GM18867 (cell line): Measurements from ENCODE around the gene UPK3A.
"Not testable (repeated sequence)": the region's sequence is repeated elsewhere in the genome, so short reads cannot be mapped to it uniquely, and the experiment has no call there.

Experiments
- ATAC-seq: cut with Tn5 transposase; IDR thresholded peaks from one replicate; pipeline ENCODE4 v1.9.1; 2021; ENCODE audit warnings: mild to moderate bottlenecking, moderate library complexity; ENCODE audit not compliant: unreplicated experiment

Gene UPK3A

DNA sequence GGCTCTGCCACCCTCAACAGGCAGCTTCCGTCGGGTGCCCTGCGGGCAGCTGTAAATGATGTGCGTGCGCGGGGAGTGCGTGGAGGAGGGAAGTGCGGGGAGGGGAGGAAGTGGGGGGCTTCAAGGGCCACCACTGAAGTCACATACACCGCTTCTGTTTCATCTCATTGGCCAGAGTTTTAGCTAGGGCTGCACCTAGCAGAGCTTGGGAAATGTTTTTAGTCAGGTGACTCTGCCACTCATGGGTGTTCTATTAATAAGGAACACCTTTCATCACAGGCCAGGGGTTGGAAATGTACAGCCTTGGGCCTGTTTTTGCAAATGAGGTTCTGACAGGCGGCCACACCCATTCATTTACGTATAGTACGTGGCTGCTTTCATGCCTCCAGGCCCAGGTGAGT lies 39.6 kb downstream of the UPK3A start:
- no peak for ATAC-seq

DNA sequence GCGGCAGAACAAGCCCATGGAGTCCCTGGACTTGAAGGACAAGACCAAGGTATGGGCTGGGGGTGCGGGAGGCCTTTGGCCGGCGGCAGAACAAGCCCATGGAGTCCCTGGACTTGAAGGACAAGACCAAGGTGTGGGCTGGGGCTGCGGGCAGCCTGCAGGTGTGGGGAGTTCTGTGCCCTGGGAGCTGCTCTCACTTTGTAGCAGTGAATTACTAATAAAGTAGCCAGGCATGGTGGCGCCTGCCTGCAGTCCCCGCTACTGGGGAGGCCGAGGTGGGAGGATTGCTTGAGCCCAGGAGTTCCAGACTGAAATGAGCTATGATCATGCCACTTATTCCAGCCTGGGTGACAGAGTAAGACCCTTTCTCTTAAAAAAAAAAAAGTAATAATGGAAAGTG lies 43.5 kb downstream of the UPK3A start:
- not testable (repeated sequence) for ATAC-seq

DNA sequence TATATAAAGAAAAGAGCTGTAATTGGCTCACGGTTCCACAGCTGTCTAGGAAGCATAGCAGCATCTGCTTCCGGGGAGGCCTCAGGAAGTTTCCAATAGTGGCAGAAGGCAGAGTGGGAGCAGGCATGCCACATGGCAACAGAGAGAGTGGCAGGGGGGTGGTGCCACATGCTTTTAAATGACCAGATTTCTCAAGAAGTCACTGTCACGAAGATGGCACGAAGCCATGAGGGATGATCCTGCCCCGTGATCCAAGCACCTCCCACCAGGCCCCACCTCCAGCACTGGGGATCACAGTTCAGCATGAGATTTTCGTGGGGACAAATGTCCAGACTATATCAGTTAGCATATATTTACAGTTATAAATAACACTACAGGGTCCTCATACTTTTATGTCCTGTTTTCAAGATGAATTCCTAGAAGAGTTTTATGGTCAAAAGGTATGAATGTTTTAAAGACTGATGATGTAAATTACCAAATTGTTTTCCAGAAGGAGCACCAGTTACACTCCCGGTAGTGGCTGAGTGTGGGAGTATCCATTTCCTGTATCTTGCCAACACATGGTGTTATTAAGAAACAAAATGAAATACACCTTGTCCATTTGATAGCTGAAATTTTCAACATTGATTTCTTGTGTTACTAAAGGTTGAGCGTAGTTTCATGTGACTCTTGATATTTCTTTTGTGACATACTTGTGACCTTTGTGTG lies 44.2 kb downstream of the UPK3A start:
- no peak for ATAC-seq

DNA sequence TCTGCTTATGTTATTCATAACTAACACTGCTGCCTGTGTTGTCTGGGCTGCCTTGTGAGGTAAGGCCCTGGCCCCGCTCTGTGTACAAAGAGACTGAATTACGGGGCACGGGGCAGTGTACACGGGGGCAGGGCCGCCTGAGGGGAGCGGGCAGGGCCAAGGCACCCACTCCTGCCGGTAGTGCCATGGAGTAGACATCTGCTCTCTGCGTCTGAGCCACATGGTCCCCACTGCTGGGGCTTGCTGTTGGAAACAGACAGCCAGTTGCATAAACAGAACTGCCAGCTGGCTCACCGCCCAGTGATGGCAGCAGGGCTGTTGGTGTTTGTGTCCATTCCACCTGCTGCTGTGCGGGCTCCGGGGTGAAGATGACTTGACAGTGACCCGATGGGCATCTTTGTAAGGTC lies 44.8 kb downstream of the UPK3A start:
- ATAC-seq: no peak

DNA sequence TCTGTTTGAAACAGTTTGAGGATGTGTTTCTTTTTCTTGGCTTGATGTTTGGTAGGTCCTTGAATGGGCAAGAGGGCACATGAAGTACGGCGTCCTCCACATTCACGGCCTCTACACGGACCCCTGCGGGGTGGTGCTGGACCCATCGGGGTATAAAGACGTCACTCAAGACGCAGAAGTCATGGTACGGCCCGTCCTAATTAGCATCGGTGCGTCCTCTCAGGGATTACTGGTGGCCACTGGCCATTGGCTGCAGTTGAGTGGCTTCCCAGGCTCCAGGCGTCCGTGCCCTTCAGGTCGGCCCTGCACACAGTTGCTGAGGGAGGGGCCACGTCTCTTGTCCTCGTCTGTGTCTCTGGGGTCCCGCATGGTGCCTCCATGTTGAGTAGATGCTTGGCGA lies 45.8 kb downstream of the UPK3A start:
- ATAC-seq: no peak

DNA sequence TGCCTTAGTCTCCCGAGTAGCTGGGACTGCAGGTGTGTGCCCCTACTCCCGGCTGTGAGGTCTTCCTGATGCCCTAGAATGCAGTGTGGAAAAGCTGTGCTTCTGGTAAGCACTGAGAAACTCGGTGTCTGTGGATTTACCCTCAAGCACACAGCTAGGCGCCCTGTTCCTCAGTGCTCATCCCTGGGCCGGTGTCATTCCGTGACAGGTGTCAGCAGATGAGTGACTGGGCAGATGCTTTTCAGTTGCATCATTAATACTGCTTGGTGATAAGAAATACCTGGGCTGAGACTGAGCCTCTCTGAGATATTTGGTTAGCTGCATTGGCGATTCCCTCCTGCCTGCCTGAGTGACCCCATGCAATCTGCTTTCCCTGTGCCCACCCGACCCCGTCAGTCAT lies 46.7 kb downstream of the UPK3A start:
- no peak for ATAC-seq

DNA sequence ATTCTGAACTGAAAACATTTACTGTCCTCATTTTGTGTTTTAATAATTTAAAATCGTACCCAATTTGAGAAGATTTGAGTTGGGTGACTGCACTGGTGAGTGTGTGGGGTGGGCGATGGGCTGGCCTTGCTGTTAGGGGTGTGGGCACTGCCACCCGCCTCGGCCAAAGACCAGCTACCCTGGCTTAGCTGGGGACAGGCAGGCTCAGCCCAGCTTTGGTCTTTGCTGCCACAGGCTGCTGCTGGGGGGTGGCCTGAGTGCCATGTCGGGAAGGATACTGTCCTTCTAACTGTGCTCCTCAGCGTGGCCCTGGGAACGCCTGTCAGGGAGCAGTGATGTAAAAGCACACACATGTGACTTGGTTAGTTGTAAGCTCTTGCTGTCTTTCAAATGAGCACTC lies 47.3 kb downstream of the UPK3A start:
- no peak for ATAC-seq

DNA sequence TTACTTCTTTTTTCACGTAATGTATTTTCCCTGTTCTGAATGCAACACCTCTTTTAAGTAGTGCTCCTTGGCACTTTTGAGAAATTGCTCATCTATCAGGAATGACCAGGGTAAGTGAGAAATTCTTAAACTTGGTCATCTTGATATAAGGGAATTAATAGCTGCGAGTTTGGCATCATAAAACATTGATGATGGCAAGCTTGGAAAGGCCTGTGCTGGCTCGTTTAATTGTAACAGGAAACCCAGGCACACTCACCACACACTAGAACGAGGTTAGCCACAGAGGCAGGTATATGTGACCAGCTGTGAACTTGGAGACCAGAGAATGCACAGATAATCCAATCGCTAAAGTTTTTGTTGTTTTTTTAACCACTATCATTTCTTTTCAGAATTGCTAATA lies 49.3 kb downstream of the UPK3A start:
- ATAC-seq: no peak

DNA sequence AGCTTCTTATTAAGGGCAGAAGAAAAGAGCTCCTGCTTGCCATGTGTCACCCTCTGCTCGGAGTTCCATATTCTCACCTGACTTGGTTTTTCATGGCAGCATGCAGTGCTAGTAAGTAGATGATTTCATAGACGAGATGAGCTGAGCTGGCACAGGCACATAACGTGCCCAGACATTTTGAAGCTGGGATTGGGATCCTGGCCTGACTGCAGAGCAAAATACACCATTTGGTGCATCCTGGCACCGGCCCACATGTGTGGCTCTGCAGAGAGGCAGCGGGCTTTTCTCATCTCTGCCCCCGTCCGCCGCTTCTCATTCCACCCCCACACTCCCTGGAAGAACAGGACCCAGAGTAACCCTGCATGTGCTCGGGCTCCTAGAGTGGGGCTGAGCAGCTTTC lies 49.8 kb downstream of the UPK3A start:
- ATAC-seq: no peak

DNA sequence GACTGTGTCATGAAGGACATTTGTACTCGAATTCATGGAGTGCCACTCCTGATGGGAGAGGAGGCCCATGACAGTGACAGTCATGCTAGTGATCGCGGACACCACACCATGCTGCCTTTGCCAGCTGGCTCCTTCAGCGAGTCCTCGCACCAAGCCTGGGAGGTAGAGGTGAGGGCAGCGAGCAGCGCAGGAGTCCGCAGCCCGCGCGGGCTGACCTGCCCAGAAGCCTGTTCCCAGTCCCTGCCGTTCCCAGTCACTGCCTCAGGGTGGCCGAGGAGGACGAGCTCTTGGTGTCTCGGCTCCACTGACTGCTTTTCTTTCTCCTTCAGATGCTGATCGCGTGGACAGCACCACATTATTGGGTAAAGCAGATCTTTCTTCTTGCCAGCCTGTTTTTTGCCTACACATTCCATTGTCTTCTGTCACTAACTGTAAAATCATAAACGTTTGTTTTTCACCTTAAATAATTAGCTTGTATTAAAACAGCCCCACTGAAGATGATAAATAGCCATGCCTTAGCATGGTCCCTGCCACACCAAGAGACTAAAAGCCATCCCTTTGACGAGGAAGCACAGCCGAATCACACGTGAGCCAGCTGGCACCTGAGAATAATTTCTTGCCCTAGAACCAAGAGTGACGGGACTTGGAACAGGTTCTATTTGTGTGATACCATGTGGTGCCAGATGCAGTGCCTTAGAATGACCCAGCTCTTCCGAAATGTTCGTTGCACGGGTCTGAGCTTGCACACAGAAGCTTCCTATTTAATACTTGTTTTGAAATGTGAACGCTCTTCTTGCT lies 50.5 kb downstream of the UPK3A start:
- ATAC-seq: no peak

DNA sequence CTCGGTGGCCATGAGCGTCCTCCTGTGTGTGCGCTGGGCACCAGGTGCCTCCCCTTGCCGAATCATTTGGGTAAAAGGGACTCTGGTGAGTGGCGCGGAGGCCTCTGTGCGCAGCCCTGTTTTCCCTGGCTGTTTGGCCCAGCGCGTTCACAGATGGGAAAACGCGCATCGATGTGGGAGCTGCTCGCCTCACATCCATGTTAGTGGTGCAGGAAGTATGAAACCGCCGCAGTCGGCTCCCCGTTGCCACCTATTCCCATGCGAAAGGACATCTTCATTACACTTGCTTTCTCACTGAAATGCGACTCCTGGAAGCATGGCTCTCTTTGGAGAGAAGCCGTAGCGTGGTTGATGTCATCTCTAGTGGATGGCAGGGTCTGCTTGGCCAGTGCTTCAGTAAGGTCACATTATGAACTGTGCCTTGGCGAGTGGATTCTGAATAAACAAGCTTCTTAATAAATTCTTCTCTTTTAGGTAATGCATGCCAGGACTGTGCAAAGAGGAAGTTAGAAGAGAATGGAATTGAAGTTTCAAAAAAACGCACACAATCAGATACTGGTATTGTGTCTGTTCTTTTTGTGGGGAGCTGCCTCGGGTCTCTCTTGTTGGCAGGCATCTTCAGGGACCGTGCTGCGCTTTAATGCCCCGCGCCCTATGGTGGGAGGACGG lies 51.2 kb downstream of the UPK3A start:
- no peak for ATAC-seq

DNA sequence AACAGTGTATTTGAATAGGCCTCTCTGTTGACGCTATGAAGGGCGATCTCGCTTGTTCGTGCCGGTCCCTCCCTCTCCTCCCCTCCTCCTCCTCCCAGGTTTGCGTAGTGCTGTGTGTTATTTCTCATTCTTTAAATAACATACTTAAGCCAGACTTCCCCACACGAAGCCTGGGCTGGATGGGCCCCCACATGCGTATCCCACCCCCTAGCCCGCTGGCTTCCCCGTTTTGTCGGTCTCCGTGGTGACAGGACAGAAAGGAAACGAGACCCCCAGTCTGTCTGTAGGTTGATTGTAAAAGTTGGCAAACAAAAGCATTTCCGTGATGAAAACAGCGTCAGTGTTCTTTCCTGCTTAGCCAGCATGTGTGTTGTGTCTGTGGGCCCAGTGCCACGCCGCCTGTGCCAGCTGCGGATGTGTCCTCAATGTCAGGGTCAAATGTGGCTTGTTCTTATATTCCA lies 52.3 kb downstream of the UPK3A start:
- no peak for ATAC-seq

DNA sequence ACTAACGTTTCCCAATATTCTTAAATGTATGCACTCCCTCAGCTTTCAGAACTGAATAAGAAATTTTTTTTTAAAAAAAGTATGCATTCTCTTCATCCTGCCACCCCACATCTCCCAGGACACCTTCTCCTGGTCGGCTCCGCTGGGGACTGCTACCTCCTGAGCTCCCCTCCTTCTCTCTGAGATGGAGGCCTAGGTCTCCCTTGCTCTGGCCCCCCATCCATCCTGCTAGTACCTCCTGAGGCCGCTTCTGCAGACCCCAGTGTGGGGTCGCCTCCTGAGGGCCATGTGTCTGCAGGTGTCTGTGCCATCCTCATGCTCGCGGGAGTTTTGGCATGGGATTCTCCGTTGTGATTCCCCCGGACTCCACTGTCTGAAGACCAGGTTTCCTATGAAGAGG lies 52.8 kb downstream of the UPK3A start:
- no peak for ATAC-seq

DNA sequence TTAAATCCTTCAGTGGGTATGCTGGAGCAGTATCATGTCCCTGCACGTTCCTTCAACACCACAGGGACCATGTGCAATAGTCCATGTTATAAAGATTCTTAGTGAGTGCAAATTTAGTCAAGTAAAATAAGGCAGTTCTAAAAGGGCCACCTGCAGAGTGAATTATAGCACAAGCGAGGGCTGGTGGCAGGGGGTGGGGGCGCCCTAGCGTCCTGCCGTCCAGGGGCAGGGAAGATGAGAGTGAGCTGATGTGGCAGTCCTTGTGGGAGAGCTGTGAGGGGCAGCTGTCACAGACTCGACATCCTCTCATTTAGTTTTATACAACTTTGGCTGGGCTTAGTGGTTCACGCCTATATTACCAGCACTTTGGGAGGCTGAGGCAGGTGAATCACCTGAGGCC lies 54.0 kb downstream of the UPK3A start:
- no peak for ATAC-seq

DNA sequence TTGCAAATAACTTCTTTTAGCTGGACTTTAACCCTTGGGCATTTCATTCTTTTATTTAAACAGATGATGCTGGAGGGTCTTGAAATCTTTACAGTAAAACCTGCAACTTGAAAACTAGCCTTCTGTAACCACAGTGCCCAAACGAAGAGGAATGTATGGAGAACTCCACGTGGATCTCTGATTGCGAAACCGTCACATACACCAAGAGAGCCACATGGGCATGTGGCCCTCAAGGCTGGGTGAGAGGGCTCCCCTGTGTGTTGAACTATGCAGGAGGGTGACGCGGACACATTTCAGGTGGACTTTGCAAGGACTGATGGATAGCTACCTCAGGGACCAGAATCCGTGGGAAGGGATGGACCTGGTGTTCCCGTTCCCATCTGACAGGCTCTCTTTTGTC lies 55.6 kb downstream of the UPK3A start:
- no peak for ATAC-seq

DNA sequence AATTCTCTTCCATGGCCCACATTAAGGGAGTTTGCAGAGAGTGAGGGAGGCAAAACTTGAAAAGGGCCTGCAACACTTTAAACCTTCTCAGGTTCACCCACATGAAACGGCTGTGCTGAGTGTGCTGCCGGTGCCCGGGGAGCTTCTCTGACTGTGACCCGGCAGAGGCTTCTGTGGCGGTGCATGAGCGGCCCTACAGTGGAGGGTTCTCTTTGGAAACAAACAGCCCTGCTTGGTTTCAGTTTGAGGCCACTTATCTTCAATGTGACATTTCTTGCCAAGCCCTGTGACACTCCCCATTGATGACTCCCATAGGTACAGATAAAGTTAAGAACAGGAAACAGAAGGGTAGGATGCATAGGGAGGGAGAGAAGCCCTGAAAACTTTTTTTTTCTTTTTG lies 56.7 kb downstream of the UPK3A start:
- ATAC-seq: no peak

DNA sequence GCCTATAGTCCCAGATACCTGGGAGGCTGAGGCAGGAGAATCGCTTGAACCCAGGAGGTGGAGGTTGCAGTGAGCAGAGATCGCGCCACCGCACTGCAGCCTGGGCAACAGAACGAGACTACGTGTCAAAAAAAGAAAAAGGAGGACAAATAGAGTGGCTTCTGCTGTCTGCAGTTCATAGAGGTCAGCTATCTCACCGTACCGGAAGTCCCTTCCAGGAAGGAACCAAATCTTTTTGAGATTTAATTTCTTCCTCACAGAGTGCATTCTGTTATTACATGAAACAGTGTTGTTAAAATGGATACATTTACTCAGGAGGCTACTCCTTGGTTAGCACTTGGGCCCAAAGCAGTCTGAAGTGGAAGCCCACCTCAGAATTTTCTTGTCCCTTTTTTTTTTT lies 58.4 kb downstream of the UPK3A start:
- ATAC-seq: no peak

DNA sequence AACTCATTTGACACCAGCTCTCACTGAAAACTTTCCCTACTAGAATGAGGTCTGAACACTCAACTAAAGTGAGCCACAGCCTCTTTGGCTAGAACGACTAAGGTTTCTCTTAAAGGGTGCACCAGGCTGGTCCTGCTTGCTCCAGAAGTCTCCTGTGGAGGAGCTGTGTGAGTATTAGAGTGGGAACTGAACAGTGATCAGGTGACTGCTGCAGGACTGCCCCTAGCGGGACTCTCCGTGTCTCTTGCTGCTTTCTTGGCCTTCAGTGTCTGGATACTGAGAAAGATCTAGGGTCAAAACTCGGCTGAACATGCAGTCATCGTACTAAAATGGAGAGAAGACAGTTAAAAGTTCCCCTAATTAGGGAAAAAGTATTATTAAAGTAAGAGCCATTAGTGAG lies 59.6 kb downstream of the UPK3A start:
- no peak for ATAC-seq
